ENCODE data around the gene FAM118B.

- TF ChIP-seq POLR2A (IDR thresholded peaks at IDR 0.05; ENCODE audit: control extremely low read depth in 1 of 2, low read depth in 2 of 2, low read length in 2 of 2) (no peak), CHD2 (IDR thresholded peaks at IDR 0.05; ENCODE audit: low read length) (no peak), CTCF (IDR thresholded peaks at IDR 0.05; ENCODE audit: control extremely low read depth in 1 of 3, insufficient read depth in 1 of 3, low read depth in 1 of 3, low read length in 3 of 3) (no peak), EZH2 (IDR thresholded peaks at IDR 0.05; ENCODE audit: low read depth, low read length, severe bottlenecking) (no peak), YY1 (IDR thresholded peaks at IDR 0.05; ENCODE audit: low read depth, low read length) (no peak), CEBPB (IDR thresholded peaks at IDR 0.05; ENCODE audit: low read depth, low read length) (no peak), SUZ12 (IDR thresholded peaks at IDR 0.05; ENCODE audit: low read length) (no peak), EGR1 (IDR thresholded peaks at IDR 0.05; ENCODE audit: borderline replicate concordance, low read depth, low read length) (no peak), POLR2AphosphoS5 (IDR thresholded peaks at IDR 0.05; ENCODE audit: low read depth, low read length) (no peak), FOSL1 (IDR thresholded peaks at IDR 0.05; ENCODE audit: insufficient read depth, low read depth, low read length) (no peak), TAF1 (IDR thresholded peaks at IDR 0.05; ENCODE audit: low read depth, low read length) (no peak), EP300 (IDR thresholded peaks at IDR 0.05; ENCODE audit: borderline replicate concordance in 1 of 2, low read depth in 2 of 2, low read length in 2 of 2) (no peak), RFX5 (IDR thresholded peaks at IDR 0.05; ENCODE audit: borderline replicate concordance, low read depth, low read length) (no peak)
Observed at GRCh38 chr11:126176853-126177470, 34.6 kb upstream of the FAM118B start.
